ENCODE data around the gene CFAP74. TPM values are rescaled to one million over a fixed set of nuclear protein-coding genes. Genes with fewer than 3 reads are reported as not detected.

The CFAP74 gene
- not detected for total RNA-seq

- peak; percentile 58 for DNase-seq (ENCODE audit: low spot score)
These were observed at the start of gene CFAP74 for GRCh38 chr1:2003541-2004131. TSS of gene CFAP74 (minus strand) at chr1:2003786. CDS start at chr1:1990956, 12,830 bp downstream.

GRCh38 chr1:2053217-2053616 is 49.6 kb upstream of the CFAP74 start:
- ATAC-seq (no peak), DNase-seq (ENCODE audit: low spot score) (no peak)
- no peak overlapping the region for H3K27ac Mint-ChIP-seq
- peaks cover 0 to 3% of the 10 kb centered on the region in 2 donors for H3K27me3 Mint-ChIP-seq
- no peak overlapping the region for H3K4me3 Mint-ChIP-seq
- no peaks in the 10 kb centered on the region for H3K36me3 Mint-ChIP-seq
- H3K9me3 Mint-ChIP-seq: no peaks in the 10 kb centered on the region
- H3K4me1 Mint-ChIP-seq (ENCODE audit: low read depth in 2 of 2): peaks cover 8 to 14% of the 10 kb centered on the region in 2 donors

More at GRCh38 chr1:2003541-2004131, at the start of gene CFAP74:
- H3K27me3 Mint-ChIP-seq: peaks cover 22 to 25% of the 10 kb centered on the region in 2 donors
- no peaks in the 10 kb centered on the region for H3K36me3 Mint-ChIP-seq
- no peaks in the 10 kb centered on the region for H3K9me3 Mint-ChIP-seq
- no peaks in the 10 kb centered on the region for H3K4me1 Mint-ChIP-seq (ENCODE audit: low read depth in 2 of 2)
- no peak within 1 kb of the TSS for H3K27ac Mint-ChIP-seq
- H3K4me3 Mint-ChIP-seq: no peak within 1 kb of the TSS
- ATAC-seq: peak; percentile 24 to 56

GRCh38 chr1:2052756-2053155 is 49.2 kb upstream of the CFAP74 start:
- DNase-seq (ENCODE audit: low spot score) (no peak), ATAC-seq (no peak)
- H3K4me3 Mint-ChIP-seq: no peak overlapping the region
- no peaks in the 10 kb centered on the region for H3K36me3 Mint-ChIP-seq
- H3K4me1 Mint-ChIP-seq (ENCODE audit: low read depth in 2 of 2): peaks cover 8 to 15% of the 10 kb centered on the region in 2 donors
- peaks cover 0 to 4% of the 10 kb centered on the region in 2 donors for H3K27me3 Mint-ChIP-seq
- H3K9me3 Mint-ChIP-seq: no peaks in the 10 kb centered on the region
- H3K27ac Mint-ChIP-seq: no peak overlapping the region

- H3K4me1 Mint-ChIP-seq (ENCODE audit: low read depth in 2 of 2): peaks cover 8 to 15% of the 10 kb centered on the region in 2 donors
- DNase-seq (ENCODE audit: low spot score) (no peak), ATAC-seq (no peak)
- no peaks in the 10 kb centered on the region for H3K36me3 Mint-ChIP-seq
- peak overlapping the region in 1 of 2 donors; percentile 12 for H3K27ac Mint-ChIP-seq
- H3K4me3 Mint-ChIP-seq: peak overlapping the region; percentile 17
- H3K27me3 Mint-ChIP-seq: peaks cover 0 to 4% of the 10 kb centered on the region in 2 donors
- no peaks in the 10 kb centered on the region for H3K9me3 Mint-ChIP-seq
These were observed 48.6 kb upstream of the CFAP74 start for GRCh38 chr1:2052054-2052679.

GRCh38 chr1:2050793-2051682 is 47.5 kb upstream of the CFAP74 start:
- DNase-seq (ENCODE audit: low spot score) (no peak), ATAC-seq (no peak)
- Mint-ChIP-seq H3K27ac (peak overlapping the region in 1 of 2 donors; percentile 12), H3K27me3 (peaks cover 0 to 7% of the 10 kb centered on the region in 2 donors), H3K9me3 (no peaks in the 10 kb centered on the region), H3K36me3 (no peaks in the 10 kb centered on the region), H3K4me1 (ENCODE audit: low read depth in 2 of 2) (peaks cover 8 to 15% of the 10 kb centered on the region in 2 donors), H3K4me3 (peak overlapping the region; percentile 45)

- DNase-seq (ENCODE audit: low spot score) (no peak), ATAC-seq (no peak)
- H3K4me1 Mint-ChIP-seq (ENCODE audit: low read depth in 2 of 2): peaks cover 13 to 21% of the 10 kb centered on the region in 2 donors
These were observed 46.8 kb upstream of the CFAP74 start for GRCh38 chr1:2050461-2050792.

GRCh38 chr1:2049718-2050431 is 46.3 kb upstream of the CFAP74 start, which contains the start of gene PRKCZ:
TSS of gene PRKCZ (plus strand) at chr1:2050411. CDS start at chr1:2050631, 220 bp downstream.
- Mint-ChIP-seq H3K27ac (peak within 1 kb of the TSS; percentile 25 to 57), H3K9me3 (no peaks in the 10 kb centered on the region), H3K4me3 (peak within 1 kb of the TSS; percentile 88), H3K27me3 (peaks cover 8 to 13% of the 10 kb centered on the region in 2 donors), H3K4me1 (ENCODE audit: low read depth in 2 of 2) (peaks cover 15 to 23% of the 10 kb centered on the region in 2 donors), H3K36me3 (no peaks in the 10 kb centered on the region)
- DNase-seq (ENCODE audit: low spot score): peak; percentile 96
- peak; percentile 96 to 97 for ATAC-seq

More at GRCh38 chr1:2050461-2050792, 46.8 kb upstream of the CFAP74 start:
- Mint-ChIP-seq H3K9me3 (no peaks in the 10 kb centered on the region), H3K36me3 (no peaks in the 10 kb centered on the region), H3K4me3 (peak overlapping the region; percentile 45), H3K27ac (no peak overlapping the region), H3K27me3 (peaks cover 5 to 12% of the 10 kb centered on the region in 2 donors)

- H3K36me3 Mint-ChIP-seq: no peaks in the 10 kb centered on the region
- H3K27me3 Mint-ChIP-seq: peaks cover 8 to 13% of the 10 kb centered on the region in 2 donors
- H3K9me3 Mint-ChIP-seq: no peaks in the 10 kb centered on the region
- H3K27ac Mint-ChIP-seq: peak overlapping the region; percentile 25 to 57
- peaks cover 15 to 23% of the 10 kb centered on the region in 2 donors for H3K4me1 Mint-ChIP-seq (ENCODE audit: low read depth in 2 of 2)
- no peak for ATAC-seq
- peak overlapping the region; percentile 88 for H3K4me3 Mint-ChIP-seq
- no peak for DNase-seq (ENCODE audit: low spot score)
These were observed 45.7 kb upstream of the CFAP74 start for GRCh38 chr1:2049225-2049717.

GRCh38 chr1:2047749-2048729 is 44.5 kb upstream of the CFAP74 start:
- H3K4me3 Mint-ChIP-seq: peak overlapping the region; percentile 45
- no peaks in the 10 kb centered on the region for H3K36me3 Mint-ChIP-seq
- H3K4me1 Mint-ChIP-seq (ENCODE audit: low read depth in 2 of 2): peaks cover 21 to 27% of the 10 kb centered on the region in 2 donors
- no peaks in the 10 kb centered on the region for H3K9me3 Mint-ChIP-seq
- no peak for ATAC-seq
- peak overlapping the region in 1 of 2 donors; percentile 57 for H3K27ac Mint-ChIP-seq
- DNase-seq (ENCODE audit: low spot score): no peak
- H3K27me3 Mint-ChIP-seq: peaks cover 15 to 16% of the 10 kb centered on the region in 2 donors

GRCh38 chr1:2046953-2047748 is 43.6 kb upstream of the CFAP74 start:
- DNase-seq (ENCODE audit: low spot score): no peak
- H3K9me3 Mint-ChIP-seq: no peaks in the 10 kb centered on the region
- no peak overlapping the region for H3K4me3 Mint-ChIP-seq
- H3K27me3 Mint-ChIP-seq: peaks cover 15 to 16% of the 10 kb centered on the region in 2 donors
- peaks cover 21 to 23% of the 10 kb centered on the region in 2 donors for H3K4me1 Mint-ChIP-seq (ENCODE audit: low read depth in 2 of 2)
- no peaks in the 10 kb centered on the region for H3K36me3 Mint-ChIP-seq
- H3K27ac Mint-ChIP-seq: no peak overlapping the region
- no peak for ATAC-seq

- no peaks in the 10 kb centered on the region for H3K9me3 Mint-ChIP-seq
- H3K27me3 Mint-ChIP-seq: peaks cover 15 to 16% of the 10 kb centered on the region in 2 donors
- no peak overlapping the region for H3K4me3 Mint-ChIP-seq
- peaks cover 21 to 23% of the 10 kb centered on the region in 2 donors for H3K4me1 Mint-ChIP-seq (ENCODE audit: low read depth in 2 of 2)
- no peak for ATAC-seq
- DNase-seq (ENCODE audit: low spot score): no peak
- H3K36me3 Mint-ChIP-seq: no peaks in the 10 kb centered on the region
- no peak overlapping the region for H3K27ac Mint-ChIP-seq
These were observed 42.8 kb upstream of the CFAP74 start for GRCh38 chr1:2046174-2046917.
